ENCODE results near the gene RAB7A. TPM values are rescaled to one million over a fixed set of nuclear protein-coding genes. Genes with fewer than 3 reads are reported as not detected.

The RAB7A gene
- polyA plus RNA-seq, 1 donor from 2014 or later: 42.4 TPM

GRCh38 chr3:128783774-128784173, 57.8 kb downstream of the RAB7A start:
- Histone ChIP-seq H4K20me1 (ENCODE audit: insufficient read depth) (no peaks in the 10 kb centered on the region), H3K9me3 (ENCODE audit: low read length) (no peaks in the 10 kb centered on the region), H3K9me2 (ENCODE audit: insufficient read depth, low read length) (no peaks in the 10 kb centered on the region), H3K4me2 (ENCODE audit: low read length) (no peak overlapping the region), H2AFZ (ENCODE audit: low read depth, low read length) (no peak overlapping the region), H3K4me3 (ENCODE audit: low read length) (no peak overlapping the region), H3K9ac (ENCODE audit: low read length) (no peak overlapping the region), H3F3A (ENCODE audit: insufficient read depth, low read length, poor library complexity, severe bottlenecking) (no peaks in the 10 kb centered on the region), H3K79me2 (replicated peaks; ENCODE audit: insufficient read depth, low read length) (peaks cover 41% of the 10 kb centered on the region), H3K27ac (ENCODE audit: low read length) (no peak overlapping the region), H3K36me3 (ENCODE audit: insufficient read depth, low read length) (no peaks in the 10 kb centered on the region), H3K27me3 (ENCODE audit: insufficient read depth, low read depth, low read length) (no peaks in the 10 kb centered on the region)
- TF ChIP-seq EZH2 (IDR thresholded peaks at IDR 0.05; ENCODE audit: borderline replicate concordance, insufficient read depth, low read length, poor library complexity, severe bottlenecking): no peak
- TF ChIP-seq, protein P1, sequence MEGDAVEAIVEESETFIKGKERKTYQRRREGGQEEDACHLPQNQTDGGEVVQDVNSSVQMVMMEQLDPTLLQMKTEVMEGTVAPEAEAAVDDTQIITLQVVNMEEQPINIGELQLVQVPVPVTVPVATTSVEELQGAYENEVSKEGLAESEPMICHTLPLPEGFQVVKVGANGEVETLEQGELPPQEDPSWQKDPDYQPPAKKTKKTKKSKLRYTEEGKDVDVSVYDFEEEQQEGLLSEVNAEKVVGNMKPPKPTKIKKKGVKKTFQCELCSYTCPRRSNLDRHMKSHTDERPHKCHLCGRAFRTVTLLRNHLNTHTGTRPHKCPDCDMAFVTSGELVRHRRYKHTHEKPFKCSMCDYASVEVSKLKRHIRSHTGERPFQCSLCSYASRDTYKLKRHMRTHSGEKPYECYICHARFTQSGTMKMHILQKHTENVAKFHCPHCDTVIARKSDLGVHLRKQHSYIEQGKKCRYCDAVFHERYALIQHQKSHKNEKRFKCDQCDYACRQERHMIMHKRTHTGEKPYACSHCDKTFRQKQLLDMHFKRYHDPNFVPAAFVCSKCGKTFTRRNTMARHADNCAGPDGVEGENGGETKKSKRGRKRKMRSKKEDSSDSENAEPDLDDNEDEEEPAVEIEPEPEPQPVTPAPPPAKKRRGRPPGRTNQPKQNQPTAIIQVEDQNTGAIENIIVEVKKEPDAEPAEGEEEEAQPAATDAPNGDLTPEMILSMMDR (IDR thresholded peaks at IDR 0.05; ENCODE audit: poor library complexity, severe bottlenecking): no peak
- TF ChIP-seq, protein P2, sequence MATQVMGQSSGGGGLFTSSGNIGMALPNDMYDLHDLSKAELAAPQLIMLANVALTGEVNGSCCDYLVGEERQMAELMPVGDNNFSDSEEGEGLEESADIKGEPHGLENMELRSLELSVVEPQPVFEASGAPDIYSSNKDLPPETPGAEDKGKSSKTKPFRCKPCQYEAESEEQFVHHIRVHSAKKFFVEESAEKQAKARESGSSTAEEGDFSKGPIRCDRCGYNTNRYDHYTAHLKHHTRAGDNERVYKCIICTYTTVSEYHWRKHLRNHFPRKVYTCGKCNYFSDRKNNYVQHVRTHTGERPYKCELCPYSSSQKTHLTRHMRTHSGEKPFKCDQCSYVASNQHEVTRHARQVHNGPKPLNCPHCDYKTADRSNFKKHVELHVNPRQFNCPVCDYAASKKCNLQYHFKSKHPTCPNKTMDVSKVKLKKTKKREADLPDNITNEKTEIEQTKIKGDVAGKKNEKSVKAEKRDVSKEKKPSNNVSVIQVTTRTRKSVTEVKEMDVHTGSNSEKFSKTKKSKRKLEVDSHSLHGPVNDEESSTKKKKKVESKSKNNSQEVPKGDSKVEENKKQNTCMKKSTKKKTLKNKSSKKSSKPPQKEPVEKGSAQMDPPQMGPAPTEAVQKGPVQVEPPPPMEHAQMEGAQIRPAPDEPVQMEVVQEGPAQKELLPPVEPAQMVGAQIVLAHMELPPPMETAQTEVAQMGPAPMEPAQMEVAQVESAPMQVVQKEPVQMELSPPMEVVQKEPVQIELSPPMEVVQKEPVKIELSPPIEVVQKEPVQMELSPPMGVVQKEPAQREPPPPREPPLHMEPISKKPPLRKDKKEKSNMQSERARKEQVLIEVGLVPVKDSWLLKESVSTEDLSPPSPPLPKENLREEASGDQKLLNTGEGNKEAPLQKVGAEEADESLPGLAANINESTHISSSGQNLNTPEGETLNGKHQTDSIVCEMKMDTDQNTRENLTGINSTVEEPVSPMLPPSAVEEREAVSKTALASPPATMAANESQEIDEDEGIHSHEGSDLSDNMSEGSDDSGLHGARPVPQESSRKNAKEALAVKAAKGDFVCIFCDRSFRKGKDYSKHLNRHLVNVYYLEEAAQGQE (IDR thresholded peaks at IDR 0.05; ENCODE audit: borderline replicate concordance): no peak
- no peak for TF ChIP-seq RAD21 (conservative IDR thresholded peaks at IDR 0.05)
- no peak for TF ChIP-seq TAF1 (IDR thresholded peaks at IDR 0.05; ENCODE audit: low read depth)
- no peak for TF ChIP-seq EP300 (conservative IDR thresholded peaks at IDR 0.05; ENCODE audit: poor library complexity, severe bottlenecking)
- TF ChIP-seq SMC3 (conservative IDR thresholded peaks at IDR 0.05; ENCODE audit: poor library complexity): no peak

- no peak overlapping the region for H3K9ac ChIP-seq (ENCODE audit: low read length)
- H4K20me1 ChIP-seq (ENCODE audit: insufficient read depth): no peaks in the 10 kb centered on the region
- H3K4me2 ChIP-seq (ENCODE audit: low read length): no peak overlapping the region
- H3K9me2 ChIP-seq (ENCODE audit: insufficient read depth, low read length): no peaks in the 10 kb centered on the region
- H3K36me3 ChIP-seq (ENCODE audit: insufficient read depth, low read length): no peaks in the 10 kb centered on the region
- no peaks in the 10 kb centered on the region for H3K9me3 ChIP-seq (ENCODE audit: low read length)
- H3K79me2 ChIP-seq (replicated peaks; ENCODE audit: insufficient read depth, low read length): peaks cover 41% of the 10 kb centered on the region
- no peak overlapping the region for H2AFZ ChIP-seq (ENCODE audit: low read depth, low read length)
- H3K27me3 ChIP-seq (ENCODE audit: insufficient read depth, low read depth, low read length): no peaks in the 10 kb centered on the region
- no peak overlapping the region for H3K4me3 ChIP-seq (ENCODE audit: low read length)
- H3K27ac ChIP-seq (ENCODE audit: low read length): no peak overlapping the region
- H3F3A ChIP-seq (ENCODE audit: insufficient read depth, low read length, poor library complexity, severe bottlenecking): no peaks in the 10 kb centered on the region
- TF ChIP-seq EP300 (conservative IDR thresholded peaks at IDR 0.05; ENCODE audit: poor library complexity, severe bottlenecking): no peak
- TF ChIP-seq, protein P1 (IDR thresholded peaks at IDR 0.05; ENCODE audit: poor library complexity, severe bottlenecking): no peak
- no peak for TF ChIP-seq SMC3 (conservative IDR thresholded peaks at IDR 0.05; ENCODE audit: poor library complexity)
- no peak for TF ChIP-seq TAF1 (IDR thresholded peaks at IDR 0.05; ENCODE audit: low read depth)
- no peak for TF ChIP-seq RAD21 (conservative IDR thresholded peaks at IDR 0.05)
Observed at GRCh38 chr3:128784232-128784631, 58.2 kb downstream of the RAB7A start.

Measured in neural cell (in vitro differentiated cells).